ENCODE data around the gene PARP9. TPM values are rescaled to one million over a fixed set of nuclear protein-coding genes. Genes with fewer than 3 reads are reported as not detected.
"Not testable (repeated sequence)": the region's sequence is repeated elsewhere in the genome, so short reads cannot be mapped to it uniquely, and the experiment has no call there.

PARP9 gene
- total RNA-seq, 2 experiments from 2014 or later, result 172 to 186 TPM

- Mint-ChIP-seq H3K36me3 (ENCODE audit: low read depth) (peaks cover 5% of the 10 kb centered on the region), H3K27ac (peak overlapping the region; percentile 89), H3K4me3 (peak overlapping the region; percentile 85), H3K27me3 (peaks cover 1% of the 10 kb centered on the region), H3K4me1 (peaks cover 38% of the 10 kb centered on the region), H3K9me3 (peaks cover 4% of the 10 kb centered on the region)
- CTCF ChIA-PET, result interaction anchor here (2.3 kb wide), 1 partner anchor 129 kb away, joined by 7 read pairs; the partner anchor contains the start of gene FAM162A
- POLR2A ChIA-PET, result no interaction called here
- DNase-seq, result no peak
Measured at GRCh38 chr3:122513386-122514122, 50.5 kb downstream of the PARP9 start.

GRCh38 chr3:122512284-122512683 lies 51.8 kb downstream of the PARP9 start:
- H3K4me1 Mint-ChIP-seq, result peaks cover 49% of the 10 kb centered on the region
- CTCF ChIA-PET, result interaction anchor here (0.7 kb wide), 1 partner anchor 861 kb away, joined by 3 read pairs; no protein-coding TSS in a partner anchor

GRCh38 chr3:122510878-122511535 lies 53.1 kb downstream of the PARP9 start:
- Mint-ChIP-seq H3K27ac (no peak overlapping the region), H3K27me3 (no peaks in the 10 kb centered on the region), H3K4me3 (no peak overlapping the region), H3K9me3 (peaks cover 4% of the 10 kb centered on the region), H3K4me1 (peaks cover 52% of the 10 kb centered on the region), H3K36me3 (ENCODE audit: low read depth) (peaks cover 13% of the 10 kb centered on the region)
- ChIA-PET POLR2A (no interaction called here), CTCF (interaction anchor here (0.8 to 1.1 kb wide), 2 partner anchors 8 to 15 kb away, joined by 3 to 5 read pairs; no protein-coding TSS in a partner anchor)
- DNase-seq, result no peak

More at GRCh38 chr3:122512284-122512683, 51.8 kb downstream of the PARP9 start:
- POLR2A ChIA-PET, result no interaction called here
- Mint-ChIP-seq H3K4me3 (no peak overlapping the region), H3K36me3 (ENCODE audit: low read depth) (peaks cover 8% of the 10 kb centered on the region), H3K27ac (no peak overlapping the region), H3K9me3 (peaks cover 4% of the 10 kb centered on the region), H3K27me3 (no peaks in the 10 kb centered on the region)
- no peak for DNase-seq

GRCh38 chr3:122508944-122509343 lies 55.2 kb downstream of the PARP9 start:
- DNase-seq, H3K27ac Mint-ChIP-seq, H3K4me3 Mint-ChIP-seq, CTCF ChIA-PET, H3K9me3 Mint-ChIP-seq, H3K27me3 Mint-ChIP-seq: not testable (repeated sequence)
- POLR2A ChIA-PET, result interaction anchor here (0.6 kb wide), 1 partner anchor 19 kb away, joined by 4 read pairs; no protein-coding TSS in a partner anchor
- Mint-ChIP-seq H3K36me3 (ENCODE audit: low read depth) (peaks cover 22% of the 10 kb centered on the region), H3K4me1 (peaks cover 49% of the 10 kb centered on the region)

GRCh38 chr3:122508135-122508914 lies 55.8 kb downstream of the PARP9 start:
- DNase-seq, result no peak
- ChIA-PET POLR2A (no interaction called here), CTCF (interaction anchor here (0.9 kb wide), 1 partner anchor 19 kb away, joined by 3 read pairs; no protein-coding TSS in a partner anchor)
- H3K4me1 Mint-ChIP-seq, result peaks cover 48% of the 10 kb centered on the region
- H3K9me3 Mint-ChIP-seq, result peaks cover 9% of the 10 kb centered on the region
- H3K27me3 Mint-ChIP-seq, result no peaks in the 10 kb centered on the region
- no peak overlapping the region for H3K27ac Mint-ChIP-seq
- H3K36me3 Mint-ChIP-seq (ENCODE audit: low read depth), result peaks cover 22% of the 10 kb centered on the region
- no peak overlapping the region for H3K4me3 Mint-ChIP-seq

- no peak for DNase-seq
- POLR2A ChIA-PET, result no interaction called here
- CTCF ChIA-PET, result interaction anchor here (0.6 to 1.1 kb wide), 2 partner anchors 12 to 597 kb away, joined by 3 read pairs; no protein-coding TSS in a partner anchor
- Mint-ChIP-seq H3K4me3 (no peak overlapping the region), H3K4me1 (peaks cover 53% of the 10 kb centered on the region), H3K9me3 (peaks cover 9% of the 10 kb centered on the region), H3K27me3 (no peaks in the 10 kb centered on the region), H3K27ac (no peak overlapping the region), H3K36me3 (ENCODE audit: low read depth) (peaks cover 22% of the 10 kb centered on the region)
Measured at GRCh38 chr3:122506450-122506849, 57.6 kb downstream of the PARP9 start.

- Mint-ChIP-seq H3K4me1 (peaks cover 50% of the 10 kb centered on the region), H3K27me3 (no peaks in the 10 kb centered on the region), H3K9me3 (peaks cover 9% of the 10 kb centered on the region), H3K27ac (no peak overlapping the region), H3K36me3 (ENCODE audit: low read depth) (peaks cover 22% of the 10 kb centered on the region), H3K4me3 (no peak overlapping the region)
- DNase-seq, result no peak
- ChIA-PET POLR2A (no interaction called here), CTCF (interaction anchor here (0.7 kb wide), 2 partner anchors 24 to 1079 kb away, joined by 3 read pairs; partner anchors contain the start of gene HACD2)
Measured at GRCh38 chr3:122505676-122506075, 58.4 kb downstream of the PARP9 start.

DNA sequence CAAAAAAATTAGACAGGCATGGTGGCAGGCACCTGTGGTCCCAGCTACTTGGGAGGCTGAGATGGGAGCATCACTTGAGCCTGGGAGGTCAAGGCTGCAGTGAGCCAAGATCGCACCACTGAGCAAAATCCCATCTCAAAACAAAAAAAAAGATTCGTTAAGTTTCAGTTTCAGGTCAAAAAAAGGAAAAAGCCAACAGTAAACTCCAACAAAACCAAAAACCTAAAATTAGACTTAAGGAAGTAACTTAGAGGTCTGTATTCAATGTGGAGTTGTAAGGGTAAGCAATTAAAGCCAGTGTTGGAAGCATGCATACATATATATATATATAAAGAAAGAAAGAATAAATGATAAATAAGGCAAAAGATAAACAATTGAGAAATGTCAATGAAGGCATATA lies 61.2 kb downstream of the PARP9 start:
- Mint-ChIP-seq H3K9me3 (peaks cover 5% of the 10 kb centered on the region), H3K27ac (no peak overlapping the region), H3K4me1 (peaks cover 46% of the 10 kb centered on the region), H3K4me3 (no peak overlapping the region), H3K36me3 (ENCODE audit: low read depth) (peaks cover 17% of the 10 kb centered on the region), H3K27me3 (no peaks in the 10 kb centered on the region)
- ChIA-PET CTCF (no interaction called here), POLR2A (no interaction called here)
- no peak for DNase-seq

- peaks cover 5% of the 10 kb centered on the region for H3K9me3 Mint-ChIP-seq
- DNase-seq, result no peak
- H3K27me3 Mint-ChIP-seq, result no peaks in the 10 kb centered on the region
- H3K4me1 Mint-ChIP-seq, result peaks cover 49% of the 10 kb centered on the region
- ChIA-PET POLR2A (no interaction called here), CTCF (interaction anchor here (0.5 kb wide), 1 partner anchor 109 kb away, joined by 3 read pairs; no protein-coding TSS in a partner anchor)
- H3K27ac Mint-ChIP-seq, result no peak overlapping the region
- peaks cover 14% of the 10 kb centered on the region for H3K36me3 Mint-ChIP-seq (ENCODE audit: low read depth)
- no peak overlapping the region for H3K4me3 Mint-ChIP-seq
Measured at GRCh38 chr3:122502139-122502538, 62.0 kb downstream of the PARP9 start.

GRCh38 chr3:122500964-122501363 lies 63.1 kb downstream of the PARP9 start:
- Mint-ChIP-seq H3K4me1 (peaks cover 48% of the 10 kb centered on the region), H3K36me3 (ENCODE audit: low read depth) (peaks cover 11% of the 10 kb centered on the region)
- POLR2A ChIA-PET, DNase-seq, H3K4me3 Mint-ChIP-seq, H3K9me3 Mint-ChIP-seq, H3K27ac Mint-ChIP-seq, H3K27me3 Mint-ChIP-seq: not testable (repeated sequence)
- CTCF ChIA-PET, result interaction anchor here (1.0 kb wide), 1 partner anchor 85 kb away, joined by 3 read pairs; the partner anchor contains the start of gene WDR5B

DNA sequence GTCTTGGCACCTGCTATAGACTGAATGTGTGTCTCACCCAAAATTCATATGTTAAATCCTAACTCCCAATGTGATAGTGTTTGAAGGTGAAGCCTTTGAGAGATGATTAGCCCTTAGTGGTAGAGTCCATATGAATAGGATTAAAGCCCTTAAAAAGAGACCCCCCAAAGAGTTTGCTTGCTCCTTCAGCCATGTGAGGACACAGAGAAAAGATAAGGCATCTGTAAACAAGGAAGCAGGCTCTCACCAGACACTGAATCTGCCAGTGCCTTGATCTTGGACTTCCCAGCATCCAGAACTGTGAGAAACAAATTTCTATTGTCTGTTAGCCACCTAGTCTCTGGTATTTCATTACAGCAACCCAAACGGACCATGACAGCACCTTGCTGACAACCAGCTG lies 65.9 kb downstream of the PARP9 start:
- DNase-seq, result no peak
- Mint-ChIP-seq H3K9me3 (no peaks in the 10 kb centered on the region), H3K4me1 (peaks cover 40% of the 10 kb centered on the region), H3K27me3 (no peaks in the 10 kb centered on the region), H3K27ac (no peak overlapping the region), H3K36me3 (ENCODE audit: low read depth) (peaks cover 15% of the 10 kb centered on the region), H3K4me3 (no peak overlapping the region)
- ChIA-PET CTCF (no interaction called here), POLR2A (no interaction called here)

- POLR2A ChIA-PET, result no interaction called here
- CTCF ChIA-PET, result no interaction called here
- H3K4me1 Mint-ChIP-seq, result peaks cover 36% of the 10 kb centered on the region
Measured at GRCh38 chr3:122497425-122497824, 66.7 kb downstream of the PARP9 start.

More at GRCh38 chr3:122497425-122497824, 66.7 kb downstream of the PARP9 start:
- no peaks in the 10 kb centered on the region for H3K27me3 Mint-ChIP-seq
- DNase-seq, result peak; percentile 35
- H3K4me3 Mint-ChIP-seq, result no peak overlapping the region
- no peaks in the 10 kb centered on the region for H3K9me3 Mint-ChIP-seq
- H3K36me3 Mint-ChIP-seq (ENCODE audit: low read depth), result peaks cover 23% of the 10 kb centered on the region
- no peak overlapping the region for H3K27ac Mint-ChIP-seq
